Esophagus squamous epithelium (tissue), 4 donors: Measurements from ENCODE around the gene SDK2.

Experiments
- POLR2A ChIP-seq, 4 donors: fragments of 450-650 bp; IDR thresholded peaks; one replicate each; pipeline ENCODE4 v1.6.1; 2017; ENCODE audit warnings: antibody characterized with exemption in 4 of 4, mild to moderate bottlenecking in 4 of 4, moderate library complexity in 3 of 4
- TF ChIP-seq, protein P1 (sequence below), 6 experiments: fragments of 450-650 bp in 4 of 6; fragments of 200-600 bp in 2 of 6; sonication (generic) in 2 of 6; IDR thresholded peaks; one replicate each; pipeline ENCODE4 v1.5.1; 2016 to 2019; ENCODE audit warnings: antibody characterized with exemption in 6 of 6, mild to moderate bottlenecking in 4 of 6, moderate library complexity in 4 of 6

DNA sequence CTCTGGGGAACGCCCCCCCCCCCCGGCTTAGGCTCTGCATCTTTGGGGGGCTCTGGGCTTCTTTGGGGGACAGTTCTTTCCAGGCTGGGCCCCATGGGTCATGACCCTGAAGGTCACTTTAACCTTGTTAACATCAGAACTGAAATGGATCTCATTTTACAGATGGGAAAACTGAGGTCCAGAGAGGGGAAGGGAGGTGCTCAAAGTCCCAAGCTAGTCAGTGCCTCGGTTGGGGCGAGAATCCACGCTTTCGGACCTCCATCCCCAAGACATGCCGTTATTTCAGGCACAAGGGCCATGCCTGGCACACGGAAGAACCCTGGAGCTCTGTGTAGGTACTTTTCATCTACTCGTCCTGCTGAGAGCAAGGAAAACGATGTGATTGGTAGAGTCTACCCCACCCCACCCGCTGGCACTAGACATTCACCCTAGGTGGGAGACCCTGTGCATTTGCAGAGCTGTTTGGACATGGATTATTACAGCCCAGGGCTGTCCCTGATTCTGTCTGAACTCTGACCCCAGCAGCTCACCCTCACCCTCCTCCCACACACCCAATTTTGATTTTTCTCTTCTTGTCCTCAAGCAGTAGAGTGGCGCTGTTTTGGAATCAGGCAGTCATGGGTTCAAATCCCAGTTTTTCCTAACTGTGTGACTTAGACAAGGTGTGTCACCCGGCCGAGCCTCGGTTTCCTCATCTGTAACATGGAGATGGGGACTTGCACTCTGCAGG is 177.4 kb downstream of the SDK2 start:
- TF ChIP-seq, protein P1, sequence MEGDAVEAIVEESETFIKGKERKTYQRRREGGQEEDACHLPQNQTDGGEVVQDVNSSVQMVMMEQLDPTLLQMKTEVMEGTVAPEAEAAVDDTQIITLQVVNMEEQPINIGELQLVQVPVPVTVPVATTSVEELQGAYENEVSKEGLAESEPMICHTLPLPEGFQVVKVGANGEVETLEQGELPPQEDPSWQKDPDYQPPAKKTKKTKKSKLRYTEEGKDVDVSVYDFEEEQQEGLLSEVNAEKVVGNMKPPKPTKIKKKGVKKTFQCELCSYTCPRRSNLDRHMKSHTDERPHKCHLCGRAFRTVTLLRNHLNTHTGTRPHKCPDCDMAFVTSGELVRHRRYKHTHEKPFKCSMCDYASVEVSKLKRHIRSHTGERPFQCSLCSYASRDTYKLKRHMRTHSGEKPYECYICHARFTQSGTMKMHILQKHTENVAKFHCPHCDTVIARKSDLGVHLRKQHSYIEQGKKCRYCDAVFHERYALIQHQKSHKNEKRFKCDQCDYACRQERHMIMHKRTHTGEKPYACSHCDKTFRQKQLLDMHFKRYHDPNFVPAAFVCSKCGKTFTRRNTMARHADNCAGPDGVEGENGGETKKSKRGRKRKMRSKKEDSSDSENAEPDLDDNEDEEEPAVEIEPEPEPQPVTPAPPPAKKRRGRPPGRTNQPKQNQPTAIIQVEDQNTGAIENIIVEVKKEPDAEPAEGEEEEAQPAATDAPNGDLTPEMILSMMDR (IDR thresholded peaks at IDR 0.05), result no peak
- TF ChIP-seq POLR2A (IDR thresholded peaks at IDR 0.05), result no peak
